WTC11 (cell line): Measurements from ENCODE around the gene ZNF385A. TPM values are rescaled to one million over a fixed set of nuclear protein-coding genes. Genes with fewer than 3 reads are reported as not detected.

Experiments used
- ATAC-seq: fragments of 200-7000 bp; cut with Tn5 transposase; 2 replicates; pipeline ENCODE4 v1.10.0; 2021; ENCODE audit warnings: mild to moderate bottlenecking, moderate library complexity
- CTCF ChIA-PET: fragments of 300-600 bp; sonication (Branson Sonifier 250); formaldehyde crosslinking; loops from one replicate; lab custom pipeline; 2021; ENCODE audit warnings: antibody characterized with exemption; lab: Charles Lee
- POLR2A ChIA-PET: fragments of 350-600 bp; sonication (Branson Sonifier 250); formaldehyde crosslinking; loops from one replicate; lab custom pipeline; 2021; ENCODE audit warnings: antibody characterized with exemption; lab: Charles Lee
- DNase-seq: peaks from one replicate; pipeline ENCODE4 v3.0.0; 2021; ENCODE audit warnings: low spot score
- H3K27ac Mint-ChIP-seq: 2 replicates; pipeline ENCODE4 v1.8.0; 2021; ENCODE audit warnings: mixed read lengths
- H3K27me3 Mint-ChIP-seq: 2 replicates; pipeline ENCODE4 v1.8.0; 2021; ENCODE audit warnings: low read depth, mild to moderate bottlenecking, moderate library complexity, mixed read lengths
- H3K36me3 Mint-ChIP-seq: 2 replicates; pipeline ENCODE4 v1.8.0; 2021; ENCODE audit warnings: mixed read lengths
- H3K4me1 Mint-ChIP-seq: 2 replicates; pipeline ENCODE4 v1.8.0; 2022; ENCODE audit warnings: mixed read lengths
- H3K4me3 Mint-ChIP-seq: 2 replicates; pipeline ENCODE4 v1.8.0; 2021; ENCODE audit warnings: mild to moderate bottlenecking, moderate library complexity, mixed read lengths
- H3K9me3 Mint-ChIP-seq: 2 replicates; pipeline ENCODE4 v1.8.0; 2021; ENCODE audit warnings: mixed read lengths
- ATF3 ChIP-seq: sonication (generic); formaldehyde crosslinking; conservative IDR thresholded peaks from 2 replicates; pipeline ENCODE4 v1.8.1; 2022; ENCODE audit warnings: mild to moderate bottlenecking, missing genetic modification reagents
- E2F4 ChIP-seq: sonication (generic); formaldehyde crosslinking; IDR thresholded peaks from 2 replicates; pipeline ENCODE4 v1.8.1; 2022; ENCODE audit warnings: low read depth, mild to moderate bottlenecking, moderate library complexity, missing genetic modification reagents, borderline replicate concordance
- ELF4 ChIP-seq: sonication (generic); formaldehyde crosslinking; IDR thresholded peaks from 2 replicates; pipeline ENCODE4 v1.8.1; 2022; ENCODE audit warnings: low read depth, mild to moderate bottlenecking, moderate library complexity, missing genetic modification reagents
- EMX1 ChIP-seq: fragments of 250-450 bp; sonication (Bioruptor Pico); IDR thresholded peaks from 2 replicates; pipeline ENCODE4 v1.8.0; 2021; ENCODE audit warnings: mild to moderate bottlenecking
- FOXP1 ChIP-seq: sonication (generic); formaldehyde crosslinking; IDR thresholded peaks from 2 replicates; pipeline ENCODE4 v1.8.0; 2022; ENCODE audit warnings: missing genetic modification reagents, mild to moderate bottlenecking, moderate library complexity, borderline replicate concordance
- GABPB1 ChIP-seq: sonication (generic); formaldehyde crosslinking; IDR thresholded peaks from 2 replicates; pipeline ENCODE4 v1.8.1; 2023; ENCODE audit warnings: mild to moderate bottlenecking, missing genetic modification reagents
- KAT7 ChIP-seq: sonication (generic); formaldehyde crosslinking; IDR thresholded peaks from 2 replicates; pipeline ENCODE4 v1.8.1; 2023; ENCODE audit warnings: missing genetic modification reagents, mild to moderate bottlenecking, borderline replicate concordance
- NFATC4 ChIP-seq: fragments of 250-450 bp; sonication (Bioruptor Pico); IDR thresholded peaks from 2 replicates; pipeline ENCODE4 v1.9.0; 2021; ENCODE audit warnings: mild to moderate bottlenecking
- NR1H2 ChIP-seq: sonication (generic); formaldehyde crosslinking; IDR thresholded peaks from 2 replicates; pipeline ENCODE4 v1.9.0; 2021; ENCODE audit warnings: mild to moderate bottlenecking, moderate library complexity, missing genetic modification reagents
- PRDM15 ChIP-seq: sonication (generic); formaldehyde crosslinking; IDR thresholded peaks from 2 replicates; pipeline ENCODE4 v1.8.0; 2022; ENCODE audit warnings: missing genetic modification reagents
- RORB ChIP-seq: fragments of 250-450 bp; sonication (Bioruptor Pico); IDR thresholded peaks from 2 replicates; pipeline ENCODE4 v1.9.0; 2021; ENCODE audit warnings: mild to moderate bottlenecking
- SMAD3 ChIP-seq: sonication (generic); formaldehyde crosslinking; IDR thresholded peaks from 2 replicates; pipeline ENCODE4 v1.8.0; 2022; ENCODE audit warnings: missing genetic modification reagents, mild to moderate bottlenecking, borderline replicate concordance
- SMAD4 ChIP-seq: sonication (generic); formaldehyde crosslinking; IDR thresholded peaks from 2 replicates; pipeline ENCODE4 v1.8.0; 2022; ENCODE audit warnings: mild to moderate bottlenecking, missing genetic modification reagents
- TCF7 ChIP-seq: sonication (generic); formaldehyde crosslinking; IDR thresholded peaks from 2 replicates; pipeline ENCODE4 v1.8.0; 2022; ENCODE audit warnings: mild to moderate bottlenecking, low read depth, missing genetic modification reagents, moderate library complexity
- TP53 ChIP-seq: sonication (generic); formaldehyde crosslinking; IDR thresholded peaks from 2 replicates; pipeline ENCODE4 v1.8.1; 2023; ENCODE audit warnings: mild to moderate bottlenecking, missing genetic modification reagents
- ZBTB43 ChIP-seq: sonication (generic); formaldehyde crosslinking; IDR thresholded peaks from 2 replicates; pipeline ENCODE4 v1.8.1; 2023; ENCODE audit warnings: mild to moderate bottlenecking, missing genetic modification reagents
- ZMAT4 ChIP-seq: fragments of 250-450 bp; sonication (Bioruptor Pico); IDR thresholded peaks from 2 replicates; pipeline ENCODE4 v1.9.0; 2021; ENCODE audit warnings: mild to moderate bottlenecking
- ZNF232 ChIP-seq: sonication (generic); formaldehyde crosslinking; IDR thresholded peaks from 2 replicates; pipeline ENCODE4 v1.8.0; 2022; ENCODE audit warnings: mild to moderate bottlenecking, missing genetic modification reagents
- ZNF263 ChIP-seq: sonication (generic); formaldehyde crosslinking; IDR thresholded peaks from 2 replicates; pipeline ENCODE4 v1.8.1; 2022; ENCODE audit warnings: low read depth, mild to moderate bottlenecking, moderate library complexity, missing genetic modification reagents
- ZNF416 ChIP-seq: fragments of 250-450 bp; sonication (Bioruptor Pico); IDR thresholded peaks from 2 replicates; pipeline ENCODE4 v1.9.0; 2021; ENCODE audit warnings: mild to moderate bottlenecking, inconsistent platforms
- ZNF423 ChIP-seq: fragments of 250-450 bp; sonication (Bioruptor Pico); IDR thresholded peaks from 2 replicates; pipeline ENCODE4 v2.1.2; 2022; ENCODE audit warnings: mild to moderate bottlenecking, moderate library complexity
- ZNF425 ChIP-seq: fragments of 250-450 bp; sonication (Bioruptor Pico); conservative IDR thresholded peaks from 2 replicates; pipeline ENCODE4 v1.9.0; 2021; ENCODE audit warnings: mild to moderate bottlenecking
- ZNF512 ChIP-seq: sonication (generic); formaldehyde crosslinking; IDR thresholded peaks from 2 replicates; pipeline ENCODE4 v1.8.1; 2022; ENCODE audit warnings: missing genetic modification reagents, borderline replicate concordance
- total RNA-seq: library from RNA; stranded (reverse); gene quantifications from 3 replicates; pipeline ENCODE4 v1.2.3, GENCODE V29; 2021

Gene ZNF385A
- total RNA-seq, 1 experiment from 2014 or later = 23.5 TPM

- no peak for DNase-seq
- peak overlapping the region; percentile 30 for H3K27ac Mint-ChIP-seq
- H3K4me3 Mint-ChIP-seq = peak overlapping the region; percentile 27
- peaks cover 4% of the 10 kb centered on the region for H3K27me3 Mint-ChIP-seq
- no peaks in the 10 kb centered on the region for H3K9me3 Mint-ChIP-seq
- TF ChIP-seq KAT7 (no peak), ZNF232 (CRISPR knock-in tag) (no peak), ZBTB43 (CRISPR knock-in tag) (no peak), ZNF416 (CRISPR knock-in tag) (no peak), SMAD4 (CRISPR knock-in tag) (no peak), ELF4 (CRISPR knock-in tag) (no peak), PRDM15 (CRISPR knock-in tag) (no peak), SMAD3 (CRISPR knock-in tag) (no peak), ZNF423 (CRISPR knock-in tag) (no peak), TP53 (CRISPR knock-in tag) (no peak), NFATC4 (CRISPR knock-in tag) (no peak), NR1H2 (CRISPR knock-in tag) (no peak), TCF7 (CRISPR knock-in tag) (no peak), ZMAT4 (CRISPR knock-in tag) (no peak), GABPB1 (CRISPR knock-in tag) (no peak), ATF3 (CRISPR knock-in tag) (no peak)
- H3K36me3 Mint-ChIP-seq = peaks cover 9% of the 10 kb centered on the region
- POLR2A ChIA-PET = no interaction called here
- no peak for ATAC-seq
- peaks cover 70% of the 10 kb centered on the region for H3K4me1 Mint-ChIP-seq
- CTCF ChIA-PET = interaction anchor here (0.6 to 4.3 kb wide), 7 partner anchors 8 to 135 kb away, joined by 3 to 67 read pairs (median 7); no protein-coding TSS in a partner anchor
These were observed 2.6 kb upstream of the ZNF385A start for GRCh38 chr12:54387114-54387467.

GRCh38 chr12:54386403-54387113, 2.0 kb upstream of the ZNF385A start:
- CTCF ChIA-PET = interaction anchor here (0.6 to 4.3 kb wide), 8 partner anchors 8 to 135 kb away, joined by 3 to 67 read pairs (median 5); partner anchors contain the start of gene COPZ1
- Mint-ChIP-seq H3K4me1 (peaks cover 65% of the 10 kb centered on the region), H3K4me3 (peak overlapping the region; percentile 27), H3K9me3 (no peaks in the 10 kb centered on the region), H3K36me3 (peaks cover 9% of the 10 kb centered on the region), H3K27ac (peak overlapping the region; percentile 65; the same call in 1 of the 2 replicates), H3K27me3 (peaks cover under 1% of the 10 kb centered on the region; the same call in 1 of the 2 replicates)
- POLR2A ChIA-PET = no interaction called here
- ATAC-seq = no peak
- DNase-seq = no peak
- TF ChIP-seq ZNF425 (CRISPR knock-in tag) (no peak), NFATC4 (CRISPR knock-in tag) (no peak), EMX1 (CRISPR knock-in tag) (no peak), TP53 (CRISPR knock-in tag) (no peak), ZNF263 (CRISPR knock-in tag) (no peak), RORB (CRISPR knock-in tag) (no peak), ZNF512 (CRISPR knock-in tag) (no peak), FOXP1 (no peak), E2F4 (no peak)
